ENCODE results near the gene TFR2. TPM values are rescaled to one million over a fixed set of nuclear protein-coding genes. Genes with fewer than 3 reads are reported as not detected.

The TFR2 gene
- total and polyA plus RNA-seq, 9 of the 15 experiments (the other 6 are each of a cell fraction or from before 2014, with no cell fraction given): 3.8 to 123 (median 51.1) TPM

DNA sequence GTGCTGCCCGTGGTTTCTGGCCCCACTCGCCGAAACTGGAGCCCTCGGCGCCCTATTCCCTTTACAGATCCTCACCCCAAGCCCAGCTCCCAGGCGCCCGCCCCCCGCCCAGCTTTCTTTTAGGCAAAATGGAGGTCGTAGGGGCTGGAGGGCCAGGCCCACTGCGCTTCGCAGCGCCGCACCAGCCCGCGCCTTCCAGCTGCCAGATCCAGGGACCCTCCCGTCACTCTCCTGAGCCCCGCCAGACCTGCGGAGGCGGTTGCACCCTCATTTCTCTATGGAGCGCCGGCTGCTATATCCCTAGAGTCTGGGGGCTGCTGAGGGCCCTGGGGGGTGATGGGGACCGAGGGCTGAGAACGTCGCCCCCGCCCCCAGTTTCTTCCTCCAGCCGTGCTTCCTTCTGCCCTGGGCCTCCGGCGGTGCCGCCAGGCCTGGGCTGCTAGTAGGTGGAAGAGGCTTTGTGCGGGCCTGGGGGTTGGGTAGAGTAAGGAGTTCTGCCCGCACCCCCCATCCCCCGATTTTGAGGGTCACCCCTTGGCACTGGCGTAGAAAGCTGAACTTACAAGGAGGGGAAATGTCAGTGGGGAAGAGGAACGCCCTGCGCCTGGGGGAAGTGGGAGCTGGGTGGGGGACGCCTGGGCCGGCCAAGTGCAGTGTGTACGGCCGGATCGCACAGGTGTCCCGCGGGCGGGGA lies 33.2 kb upstream of the TFR2 start (continued):
- TF ChIP-seq SAP30 (IDR thresholded peaks at IDR 0.05; ENCODE audit: borderline replicate concordance, insufficient read depth, low read depth, low read length, poor library complexity, severe bottlenecking): peak; percentile 22
- no peak for TF ChIP-seq DMBX1 (CRISPR knock-in tag; IDR thresholded peaks at IDR 0.05; ENCODE audit: borderline replicate concordance)
- peak; percentile 58 for TF ChIP-seq RBFOX2 (IDR thresholded peaks at IDR 0.05; ENCODE audit: low read depth, low read length)
- TF ChIP-seq TCF7L2 (IDR thresholded peaks at IDR 0.05; ENCODE audit: low read depth, low read length): no peak
- TF ChIP-seq, protein P1, sequence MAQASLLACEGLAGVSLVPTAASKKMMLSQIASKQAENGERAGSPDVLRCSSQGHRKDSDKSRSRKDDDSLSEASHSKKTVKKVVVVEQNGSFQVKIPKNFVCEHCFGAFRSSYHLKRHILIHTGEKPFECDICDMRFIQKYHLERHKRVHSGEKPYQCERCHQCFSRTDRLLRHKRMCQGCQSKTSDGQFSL (CRISPR knock-in tag; IDR thresholded peaks at IDR 0.05): no peak
- TF ChIP-seq, protein P1 (tag; IDR thresholded peaks at IDR 0.05): no peak
- TF ChIP-seq ZFX (CRISPR knock-in tag; IDR thresholded peaks at IDR 0.05): peak; percentile 58
- TF ChIP-seq ZFPM2 (CRISPR knock-in tag; IDR thresholded peaks at IDR 0.05): no peak
- TF ChIP-seq CC2D1A (IDR thresholded peaks at IDR 0.05): no peak
- TF ChIP-seq YY1 (IDR thresholded peaks at IDR 0.05; ENCODE audit: borderline replicate concordance in 1 of 3, control insufficient read depth in 1 of 3, extremely low read depth in 1 of 3, insufficient read depth in 3 of 3, insufficient read length in 1 of 3, insufficient replicate concordance in 2 of 3, low read depth in 1 of 3, low read length in 2 of 3): peak in 1 of 3 experiments; percentile 67
- no peak for TF ChIP-seq TCF3 (CRISPR knock-in tag; IDR thresholded peaks at IDR 0.05)
- TF ChIP-seq TCFL5 (CRISPR knock-in tag; conservative IDR thresholded peaks at IDR 0.05): no peak
- no peak for TF ChIP-seq ARHGAP35 (IDR thresholded peaks at IDR 0.05; ENCODE audit: partially characterized antibody)
- TF ChIP-seq CHCHD3 (CRISPR knock-in tag; IDR thresholded peaks at IDR 0.05): no peak
- TF ChIP-seq ZNF639 (CRISPR knock-in tag; conservative IDR thresholded peaks at IDR 0.05 in 1 of 2, IDR thresholded peaks at IDR 0.05 in 1 of 2): no peak
- no peak for TF ChIP-seq BCOR (IDR thresholded peaks at IDR 0.05)
- TF ChIP-seq CBX1 (IDR thresholded peaks at IDR 0.05; ENCODE audit: low read depth): no peak
- TF ChIP-seq KDM5B (IDR thresholded peaks at IDR 0.05; ENCODE audit: insufficient replicate concordance, low read depth, low read length): no peak
- no peak for TF ChIP-seq HDAC2 (IDR thresholded peaks at IDR 0.05)
- TF ChIP-seq ZNF696 (CRISPR knock-in tag; conservative IDR thresholded peaks at IDR 0.05): no peak
- TF ChIP-seq ETV6 (IDR thresholded peaks at IDR 0.05; ENCODE audit: borderline replicate concordance in 1 of 2, low read depth in 2 of 2, low read length in 1 of 2): no peak
- no peak for TF ChIP-seq ETV6 (CRISPR knock-in tag; IDR thresholded peaks at IDR 0.05; ENCODE audit: borderline replicate concordance)
- TF ChIP-seq ZNF444 (CRISPR knock-in tag; IDR thresholded peaks at IDR 0.05): no peak
- no peak for TF ChIP-seq NCOA1 (IDR thresholded peaks at IDR 0.05; ENCODE audit: low read depth)
- TF ChIP-seq, protein P2, sequence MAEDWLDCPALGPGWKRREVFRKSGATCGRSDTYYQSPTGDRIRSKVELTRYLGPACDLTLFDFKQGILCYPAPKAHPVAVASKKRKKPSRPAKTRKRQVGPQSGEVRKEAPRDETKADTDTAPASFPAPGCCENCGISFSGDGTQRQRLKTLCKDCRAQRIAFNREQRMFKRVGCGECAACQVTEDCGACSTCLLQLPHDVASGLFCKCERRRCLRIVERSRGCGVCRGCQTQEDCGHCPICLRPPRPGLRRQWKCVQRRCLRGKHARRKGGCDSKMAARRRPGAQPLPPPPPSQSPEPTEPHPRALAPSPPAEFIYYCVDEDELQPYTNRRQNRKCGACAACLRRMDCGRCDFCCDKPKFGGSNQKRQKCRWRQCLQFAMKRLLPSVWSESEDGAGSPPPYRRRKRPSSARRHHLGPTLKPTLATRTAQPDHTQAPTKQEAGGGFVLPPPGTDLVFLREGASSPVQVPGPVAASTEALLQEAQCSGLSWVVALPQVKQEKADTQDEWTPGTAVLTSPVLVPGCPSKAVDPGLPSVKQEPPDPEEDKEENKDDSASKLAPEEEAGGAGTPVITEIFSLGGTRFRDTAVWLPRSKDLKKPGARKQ (CRISPR knock-in tag; IDR thresholded peaks at IDR 0.05): no peak

All from K562 (cell line).